GM21526 (cell line): Measurements from ENCODE around the gene GPHN.
"Not testable (repeated sequence)": the region's sequence is repeated elsewhere in the genome, so short reads cannot be mapped to it uniquely, and the experiment has no call there.

Experiments
- ATAC-seq: cut with Tn5 transposase; IDR thresholded peaks from one replicate; pipeline ENCODE4 v1.9.1; 2021; ENCODE audit warnings: moderate library complexity; ENCODE audit not compliant: unreplicated experiment, low FRiP score

Gene GPHN

GRCh38 chr14:66651536-66652220 lies 143.7 kb downstream of the GPHN start:
- ATAC-seq = no peak

- ATAC-seq = no peak
Measured at GRCh38 chr14:66652525-66653106, 144.7 kb downstream of the GPHN start.

- no peak for ATAC-seq
Measured at GRCh38 chr14:66657780-66658179, 149.8 kb downstream of the GPHN start.

GRCh38 chr14:66662374-66662773 lies 154.4 kb downstream of the GPHN start:
- no peak for ATAC-seq

- no peak for ATAC-seq
Measured at GRCh38 chr14:66677780-66678179, 169.8 kb downstream of the GPHN start.

- ATAC-seq = no peak
Measured at GRCh38 chr14:66680216-66680615, 172.3 kb downstream of the GPHN start.

- no peak for ATAC-seq
Measured at GRCh38 chr14:66696326-66696725, 188.4 kb downstream of the GPHN start.

- no peak for ATAC-seq
Measured at GRCh38 chr14:66698503-66698902, 190.6 kb downstream of the GPHN start.

DNA sequence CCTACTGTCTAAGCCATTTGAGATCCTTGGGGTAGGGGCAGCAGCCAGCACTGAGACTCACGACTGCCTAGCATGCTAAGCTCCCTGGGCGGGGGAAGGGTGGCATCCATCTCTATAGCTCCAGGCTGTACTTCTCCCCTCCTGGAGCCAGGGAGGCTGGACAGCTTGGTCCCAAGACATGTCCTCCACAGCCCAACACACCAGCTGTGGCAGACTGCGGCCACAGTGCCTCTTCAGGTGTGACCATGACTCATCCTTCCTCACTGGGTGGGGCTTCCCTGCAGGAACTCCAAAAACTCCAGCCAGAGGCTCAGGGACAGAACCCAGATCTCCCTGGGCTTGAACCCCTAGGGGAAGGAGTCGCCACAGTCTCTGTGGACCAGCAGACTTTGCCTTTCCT lies 193.9 kb downstream of the GPHN start:
- ATAC-seq = no peak

- no peak for ATAC-seq
Measured at GRCh38 chr14:66708267-66708666, 200.3 kb downstream of the GPHN start.

DNA sequence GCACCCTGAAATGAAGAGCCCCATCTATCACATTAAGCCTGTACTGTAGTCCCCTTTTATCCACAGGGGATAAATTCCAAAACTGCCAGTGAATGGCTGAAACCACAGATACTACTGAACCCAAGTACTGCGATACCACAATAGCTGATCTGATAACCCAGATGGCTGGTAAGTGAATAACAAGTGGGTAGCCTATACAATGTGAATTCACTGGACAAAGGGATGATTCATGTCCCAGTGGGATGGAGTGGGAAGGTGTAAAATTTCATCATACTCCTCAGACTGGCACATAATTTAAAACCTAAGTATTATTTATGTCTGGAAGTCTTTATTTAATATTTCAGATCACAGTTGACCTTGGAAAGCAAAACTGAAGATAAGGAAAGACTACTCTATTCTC lies 201.3 kb downstream of the GPHN start:
- ATAC-seq = no peak

GRCh38 chr14:66714291-66714690 lies 206.3 kb downstream of the GPHN start:
- not testable (repeated sequence) for ATAC-seq

- not testable (repeated sequence) for ATAC-seq
Measured at GRCh38 chr14:66715313-66715712, 207.4 kb downstream of the GPHN start.

- no peak for ATAC-seq
Measured at GRCh38 chr14:66716227-66716626, 208.3 kb downstream of the GPHN start.

DNA sequence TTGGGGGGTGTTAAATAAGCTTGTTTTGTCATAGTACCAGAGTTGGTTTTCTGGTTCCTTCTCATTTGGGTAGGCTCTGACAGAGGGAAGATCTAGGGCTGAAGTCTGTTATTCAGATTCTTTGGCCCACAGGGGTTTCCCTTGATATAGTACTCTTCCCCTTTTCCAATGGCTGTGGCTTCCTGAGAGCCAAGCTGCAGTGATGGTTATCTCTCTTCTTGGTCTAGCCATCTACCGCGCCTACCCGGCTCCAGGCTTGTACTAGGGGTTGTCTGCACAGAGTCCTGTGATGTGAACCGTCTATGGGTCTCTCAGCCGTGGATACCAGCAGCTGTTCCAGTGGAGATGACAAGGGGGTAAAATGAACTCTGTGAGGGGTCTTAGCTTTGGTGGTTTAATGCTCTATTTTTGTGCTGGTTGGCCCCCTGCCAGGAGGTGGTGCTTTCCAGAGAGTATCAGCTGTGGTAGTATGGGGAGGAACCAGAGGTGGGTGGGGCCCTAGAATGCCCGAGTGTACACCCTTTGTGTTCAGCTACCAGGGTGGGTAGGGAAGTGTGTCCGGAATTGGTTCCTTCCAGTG lies 209.7 kb downstream of the GPHN start:
- no peak for ATAC-seq

DNA sequence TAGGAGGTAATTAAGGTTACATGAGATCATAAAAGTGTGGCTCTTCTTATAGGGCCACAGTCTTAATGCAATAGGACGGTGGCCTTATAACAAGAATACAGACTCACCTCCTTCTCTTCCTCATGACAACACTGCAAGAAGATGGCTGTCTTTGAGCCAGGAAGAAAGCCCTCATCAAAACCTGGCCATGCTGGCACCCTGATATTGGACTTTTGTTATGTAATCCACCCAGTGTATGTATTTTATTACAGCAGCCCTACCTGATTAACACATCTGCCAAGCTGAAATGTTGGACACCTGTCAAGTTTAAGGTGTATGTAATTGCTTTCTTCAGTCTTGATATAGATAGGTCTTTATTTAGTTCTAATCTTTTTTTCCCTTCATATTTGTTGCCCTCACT lies 217.0 kb downstream of the GPHN start:
- ATAC-seq = no peak

- ATAC-seq = not testable (repeated sequence)
Measured at GRCh38 chr14:66731298-66731697, 223.4 kb downstream of the GPHN start.

DNA sequence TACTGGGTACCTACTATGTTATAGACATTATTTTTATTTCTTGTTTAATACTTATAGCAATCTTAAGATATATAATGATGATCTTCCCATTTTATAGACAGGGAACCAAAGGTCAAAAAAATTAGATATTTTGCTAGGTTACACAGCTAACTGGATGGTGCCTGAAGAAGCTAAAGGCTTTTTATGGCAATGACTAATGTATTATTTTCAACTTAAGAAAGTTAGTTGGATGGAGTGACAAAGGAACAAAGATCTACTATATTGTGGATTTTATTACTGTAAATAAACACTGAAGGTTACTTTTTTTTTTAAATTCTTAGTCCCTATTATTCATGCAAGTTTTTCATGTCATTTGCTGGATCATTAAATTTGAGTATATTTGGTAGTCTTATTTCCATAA lies 227.9 kb downstream of the GPHN start:
- ATAC-seq = no peak

DNA sequence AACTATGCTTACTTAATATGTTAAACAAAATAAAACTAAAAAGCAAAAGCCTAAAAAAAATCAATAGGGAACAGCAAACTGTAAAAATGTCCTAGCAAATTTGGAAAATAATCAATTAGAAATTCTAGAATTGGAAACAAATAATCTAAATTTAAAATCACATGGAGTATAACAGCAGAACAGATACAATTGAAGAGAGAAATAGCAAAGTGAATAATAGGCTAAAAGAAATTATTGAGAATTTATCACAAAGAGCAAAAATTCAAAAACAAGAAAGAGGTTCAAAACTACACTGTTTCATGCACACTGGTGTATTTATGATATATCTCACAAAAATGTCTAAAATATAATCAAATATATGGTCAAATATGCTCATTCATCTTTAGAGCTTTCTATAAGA lies 231.9 kb downstream of the GPHN start:
- no peak for ATAC-seq

- ATAC-seq = no peak
Measured at GRCh38 chr14:66745078-66745477, 237.1 kb downstream of the GPHN start.

DNA sequence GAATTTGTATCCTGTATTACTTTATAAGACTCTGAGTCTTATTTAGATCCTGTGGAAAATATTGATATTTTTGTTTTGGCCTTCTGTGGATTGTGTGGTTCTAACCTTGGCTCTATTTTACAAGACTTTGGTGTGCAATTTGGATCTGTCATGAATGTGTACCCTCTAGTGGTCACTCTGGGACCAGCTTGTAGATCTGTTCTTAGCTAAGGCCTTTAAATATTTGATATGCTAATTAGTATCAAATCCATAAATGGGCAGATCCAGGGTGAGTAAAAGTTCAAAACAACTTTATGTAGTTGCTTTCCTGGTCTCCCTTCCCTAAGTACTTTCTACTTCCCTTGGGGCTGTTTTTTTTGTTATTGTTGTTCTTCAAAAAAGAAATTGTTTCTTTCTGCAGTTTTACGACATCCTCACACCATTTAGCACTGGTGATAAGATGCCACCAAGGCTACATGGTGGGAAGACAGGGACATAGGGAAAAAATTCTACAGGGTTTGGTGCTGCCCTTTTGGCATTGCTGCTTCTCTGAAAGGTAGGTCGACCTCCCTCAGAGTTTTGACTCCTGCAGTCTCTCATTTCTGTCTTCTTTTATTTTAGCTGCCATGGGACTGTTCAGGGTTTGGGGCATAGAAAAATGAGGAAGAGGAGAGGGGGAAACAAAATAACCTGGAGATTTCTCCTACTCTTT lies 238.5 kb downstream of the GPHN start:
- ATAC-seq = no peak

GRCh38 chr14:66752109-66752508 lies 244.2 kb downstream of the GPHN start:
- ATAC-seq = no peak
